Keratinocyte (primary cell): ENCODE data around the gene CBLB.

Experiments
- CTCF ChIP-seq, 3 experiments: IDR thresholded peaks in 1 of 3; conservative IDR thresholded peaks in 1 of 3; optimal IDR thresholded peaks in 1 of 3; 2 replicates in 2 of 3; 3 replicates in 1 of 3; pipeline versions ENCODE3 to v1.5.1; 2011; ENCODE audit warnings: low read length in 3 of 3, mild to moderate bottlenecking in 3 of 3, moderate library complexity in 2 of 3, control low read depth in 1 of 3, inconsistent platforms in 1 of 3; ENCODE audit not compliant: insufficient read depth in 2 of 3; ENCODE audit errors: extremely low read depth in 1 of 3
- EZH2 ChIP-seq: IDR thresholded peaks from one replicate; pipeline ENCODE4 v1.6.1; 2012; ENCODE audit warnings: inconsistent platforms, mild to moderate bottlenecking, low read length, moderate library complexity

DNA sequence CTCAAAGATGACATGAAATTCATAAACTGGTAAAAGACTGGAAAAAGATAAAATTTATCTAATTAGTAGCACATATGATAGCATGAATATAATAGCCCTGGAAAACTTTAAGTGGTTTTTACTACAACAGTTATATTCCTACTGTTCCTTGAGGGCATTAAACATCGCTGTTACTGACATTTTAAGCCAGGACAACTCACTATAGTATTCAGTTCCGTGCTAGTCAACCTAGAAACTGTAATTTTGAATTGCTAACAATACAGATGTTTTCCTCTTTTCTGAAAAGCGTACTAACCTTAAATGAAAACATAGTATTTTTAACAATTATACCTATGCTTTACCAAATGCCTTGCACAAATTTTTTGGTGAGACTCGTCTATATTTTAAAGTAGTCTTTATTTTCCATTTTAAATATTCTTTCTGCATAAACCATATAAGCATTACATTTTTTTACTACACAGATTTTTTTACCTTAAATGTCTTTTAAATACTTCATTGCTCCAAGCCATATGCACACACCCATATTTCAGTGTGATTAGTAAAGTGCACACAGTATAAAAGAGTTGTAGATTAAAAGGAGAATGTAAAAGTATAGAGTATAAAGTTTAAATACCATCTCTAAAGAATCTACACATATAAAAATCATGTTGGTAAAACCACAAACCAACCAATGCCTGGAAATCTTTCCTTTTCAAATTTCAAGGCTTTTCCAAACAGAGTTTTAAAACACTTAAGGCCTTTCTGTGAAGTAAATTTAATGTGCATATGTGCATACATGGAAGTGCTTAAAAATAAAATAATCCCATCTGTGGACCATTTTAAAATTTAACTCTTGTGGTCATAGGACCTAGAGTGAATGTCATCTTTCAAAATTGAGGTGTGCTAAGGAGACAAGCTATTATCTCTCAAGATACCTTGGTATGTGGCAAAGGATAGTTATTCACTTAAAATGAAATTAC, 20.1 kb upstream of the CBLB start:
- TF ChIP-seq CTCF (optimal IDR thresholded peaks at IDR 0.05 in 1 of 3, IDR thresholded peaks at IDR 0.05 in 1 of 3, conservative IDR thresholded peaks at IDR 0.05 in 1 of 3; ENCODE audit: extremely low read depth in 1 of 3, insufficient read depth in 2 of 3, low read length in 3 of 3) (no peak), EZH2 (no peak)
